Left hindlimb (tissue), 1 donor: ENCODE data around the gene CEP85L.
"Not testable (repeated sequence)": the region's sequence is repeated elsewhere in the genome, so short reads cannot be mapped to it uniquely, and the experiment has no call there.

Experiments used
- DNase-seq: peaks from one replicate; pipeline ENCODE4 v3.0.0-alpha.2; 2018

CEP85L gene

GRCh38 chr6:118489990-118490389 lies 161.4 kb downstream of the CEP85L start:
- no peak for DNase-seq

GRCh38 chr6:118488631-118489030 lies 162.8 kb downstream of the CEP85L start:
- no peak for DNase-seq

GRCh38 chr6:118485601-118486550 lies 165.5 kb downstream of the CEP85L start:
- no peak for DNase-seq

GRCh38 chr6:118476551-118476950 lies 174.8 kb downstream of the CEP85L start:
- DNase-seq, result no peak

GRCh38 chr6:118473266-118473665 lies 178.1 kb downstream of the CEP85L start:
- no peak for DNase-seq

GRCh38 chr6:118469468-118469867 lies 181.9 kb downstream of the CEP85L start:
- no peak for DNase-seq

GRCh38 chr6:118468682-118469465 lies 182.5 kb downstream of the CEP85L start:
- no peak for DNase-seq

- no peak for DNase-seq
Observed at GRCh38 chr6:118467181-118467580, 184.2 kb downstream of the CEP85L start.

- DNase-seq, result no peak
Observed at GRCh38 chr6:118464620-118465019, 186.8 kb downstream of the CEP85L start.

GRCh38 chr6:118460958-118461470 lies 190.4 kb downstream of the CEP85L start:
- DNase-seq, result no peak

GRCh38 chr6:118456982-118457381 lies 194.4 kb downstream of the CEP85L start:
- no peak for DNase-seq

GRCh38 chr6:118451839-118452238 lies 199.6 kb downstream of the CEP85L start:
- no peak for DNase-seq

- DNase-seq, result no peak
Observed at GRCh38 chr6:118444796-118445195, 206.6 kb downstream of the CEP85L start.

- no peak for DNase-seq
Observed at GRCh38 chr6:118436482-118436881, 214.9 kb downstream of the CEP85L start.

GRCh38 chr6:118434147-118434546 lies 217.2 kb downstream of the CEP85L start:
- not testable (repeated sequence) for DNase-seq

GRCh38 chr6:118421312-118421711 lies 230.1 kb downstream of the CEP85L start:
- DNase-seq, result not testable (repeated sequence)

- DNase-seq, result no peak
Observed at GRCh38 chr6:118419448-118420394, 231.7 kb downstream of the CEP85L start.
